K562 (cell line): Measurements from ENCODE around the gene IL13.

Experiments
- CTCF ChIP-seq, 3 experiments: IDR thresholded peaks in 2 of 3; conservative IDR thresholded peaks in 1 of 3; 2 replicates each; pipeline ENCODE4 v1.5.1; 2011 to 2012; ENCODE audit warnings: low read length in 3 of 3, mild to moderate bottlenecking in 3 of 3, control low read depth in 2 of 3, improper control_type of control experiment in 1 of 3, inconsistent platforms in 1 of 3, low read depth in 1 of 3, mixed read lengths in 1 of 3, moderate library complexity in 1 of 3; ENCODE audit not compliant: insufficient read depth in 2 of 3
- NFE2 ChIP-seq: IDR thresholded peaks from 2 replicates; pipeline ENCODE4 v1.6.1; 2014; ENCODE audit warnings: antibody characterized with exemption, low read depth
- POLR2AphosphoS5 ChIP-seq: IDR thresholded peaks from 2 replicates; pipeline ENCODE4 v1.6.1; 2011; ENCODE audit warnings: mild to moderate bottlenecking, low read depth, low read length, moderate library complexity; ENCODE audit not compliant: control insufficient read depth, insufficient read depth
- RAD21 ChIP-seq, 2 experiments: fragments of 250-450 bp in 1 of 2; fragments of 450-650 bp in 1 of 2; sonication (Bioruptor Pico) in 1 of 2; formaldehyde crosslinking in 1 of 2; IDR thresholded peaks in 1 of 2; conservative IDR thresholded peaks in 1 of 2; 2 replicates each; pipeline versions ENCODE4 v1.4.0 to v1.8.0; 2020 to 2022; ENCODE audit warnings: mild to moderate bottlenecking in 2 of 2, moderate library complexity in 1 of 2
- XRCC4 ChIP-seq: IDR thresholded peaks from one replicate; pipeline ENCODE4 v1.6.1; 2011; ENCODE audit not compliant: insufficient read depth, insufficient read length; ENCODE audit errors: extremely low read depth

GRCh38 chr5:132674671-132675506, 16.9 kb downstream of the IL13 start:
- TF ChIP-seq CTCF (IDR thresholded peaks at IDR 0.05 in 2 of 3, conservative IDR thresholded peaks at IDR 0.05 in 1 of 3; ENCODE audit: insufficient read depth in 2 of 3, low read depth in 1 of 3, low read length in 3 of 3) = no peak
- no peak for TF ChIP-seq POLR2AphosphoS5
- TF ChIP-seq RAD21 (CRISPR knock-in tag; conservative IDR thresholded peaks at IDR 0.05 in 1 of 2, IDR thresholded peaks at IDR 0.05 in 1 of 2) = no peak
- no peak for TF ChIP-seq XRCC4
- no peak for TF ChIP-seq NFE2
